SU-DHL-6 (cell line): ENCODE data around the gene ALOX5AP.

ENCODE experiments used
- H2AFZ ChIP-seq: fragments of 200-600 bp; sonication (generic); 2 replicates; pipeline ENCODE4 v1.6.1; 2014; ENCODE audit warnings: low read depth, mild to moderate bottlenecking, moderate library complexity, mixed read lengths, antibody characterized with exemption, low read length; ENCODE audit not compliant: severe bottlenecking
- H3F3A ChIP-seq: fragments of 200-600 bp; shearing (Covaris generic); 2 replicates; pipeline ENCODE4 v1.6.0; 2016; ENCODE audit warnings: antibody characterized with exemption, mild to moderate bottlenecking; ENCODE audit not compliant: insufficient read depth
- H3K27ac ChIP-seq: fragments of 200-600 bp; sonication (generic); 2 replicates; pipeline ENCODE4 v1.5.1; 2016; ENCODE audit warnings: low read depth, mild to moderate bottlenecking, low read length, moderate library complexity, mixed read lengths
- H3K27me3 ChIP-seq: fragments of 200-600 bp; sonication (generic), shearing (Covaris generic); 2 replicates; pipeline ENCODE4 v1.6.0; 2014; ENCODE audit warnings: mild to moderate bottlenecking, low read length
- H3K36me3 ChIP-seq: fragments of 200-600 bp; sonication (generic); 2 replicates; pipeline ENCODE4 v1.6.1; 2014; ENCODE audit warnings: mild to moderate bottlenecking, low read length, mixed read lengths
- H3K4me2 ChIP-seq: fragments of 300-600, 200-600 bp; shearing (Covaris generic), sonication (generic); 2 replicates; pipeline ENCODE4 v1.6.0; 2014; ENCODE audit warnings: low read length, low read depth, mild to moderate bottlenecking; ENCODE audit not compliant: poor library complexity, severe bottlenecking
- H3K4me3 ChIP-seq: fragments of 200-600 bp; sonication (generic); 2 replicates; pipeline ENCODE4 v1.5.1; 2014; ENCODE audit warnings: antibody characterized with exemption, low read length, mild to moderate bottlenecking, mixed read lengths; ENCODE audit not compliant: insufficient read depth, poor library complexity, severe bottlenecking
- H3K79me2 ChIP-seq: fragments of 200-600 bp; sonication (generic); 2 replicates; pipeline ENCODE4 v1.6.1; 2014; ENCODE audit warnings: mild to moderate bottlenecking, low read length, moderate library complexity; ENCODE audit not compliant: insufficient read depth
- H3K9ac ChIP-seq: fragments of 200-600 bp; sonication (generic); 2 replicates; pipeline ENCODE4 v1.7.0; 2014; ENCODE audit warnings: mild to moderate bottlenecking, low read length
- H3K9me2 ChIP-seq: fragments of 200-600 bp; sonication (generic); replicated peaks from 2 replicates; pipeline ENCODE4 v1.6.1; 2014; ENCODE audit warnings: low read length; ENCODE audit not compliant: insufficient read depth
- H3K9me3 ChIP-seq: fragments of 200-600 bp; sonication (generic); 2 replicates; pipeline ENCODE4 v1.6.1; 2014; ENCODE audit warnings: low read length, mixed read lengths; ENCODE audit not compliant: insufficient read depth
- H4K20me1 ChIP-seq: fragments of 200-600 bp; sonication (generic); 2 replicates; pipeline ENCODE4 v1.6.1; 2014; ENCODE audit warnings: low read depth, mild to moderate bottlenecking, antibody characterized with exemption, low read length, moderate library complexity, mixed read lengths
- CTCF ChIP-seq: fragments of 200-600 bp; sonication (generic); IDR thresholded peaks from one replicate; pipeline ENCODE4 v1.5.1; 2017; ENCODE audit warnings: antibody characterized with exemption, mild to moderate bottlenecking, low read length, moderate library complexity; ENCODE audit not compliant: insufficient read depth, poor library complexity, severe bottlenecking
- EZH2phosphoT487 ChIP-seq: fragments of 200-600 bp; sonication (generic), shearing (Covaris generic); conservative IDR thresholded peaks from 2 replicates; pipeline ENCODE4 v1.6.1; 2018; ENCODE audit warnings: mild to moderate bottlenecking, antibody characterized with exemption, low read length, moderate library complexity, mixed read lengths

Gene ALOX5AP

GRCh38 chr13:30807392-30807791 lies 72.0 kb downstream of the ALOX5AP start:
- H3K27ac ChIP-seq = no peak overlapping the region
- no peaks in the 10 kb centered on the region for H3K9me2 ChIP-seq
- H2AFZ ChIP-seq = no peak overlapping the region
- no peak overlapping the region for H3K4me3 ChIP-seq
- TF ChIP-seq CTCF = no peak
- TF ChIP-seq EZH2phosphoT487 = no peak
- no peak overlapping the region for H3K4me2 ChIP-seq
- no peaks in the 10 kb centered on the region for H3K79me2 ChIP-seq
- no peak overlapping the region for H3K9ac ChIP-seq
- no peaks in the 10 kb centered on the region for H4K20me1 ChIP-seq
- no peaks in the 10 kb centered on the region for H3K9me3 ChIP-seq
- no peaks in the 10 kb centered on the region for H3K36me3 ChIP-seq
- no peaks in the 10 kb centered on the region for H3K27me3 ChIP-seq
- H3F3A ChIP-seq = no peaks in the 10 kb centered on the region

GRCh38 chr13:30808600-30808999 lies 73.3 kb downstream of the ALOX5AP start:
- Histone ChIP-seq H4K20me1 (no peaks in the 10 kb centered on the region), H3K36me3 (no peaks in the 10 kb centered on the region), H3K79me2 (no peaks in the 10 kb centered on the region), H2AFZ (no peak overlapping the region), H3F3A (no peaks in the 10 kb centered on the region), H3K4me2 (no peak overlapping the region), H3K4me3 (no peak overlapping the region), H3K27me3 (no peaks in the 10 kb centered on the region), H3K27ac (no peak overlapping the region), H3K9me3 (no peaks in the 10 kb centered on the region), H3K9ac (no peak overlapping the region), H3K9me2 (no peaks in the 10 kb centered on the region)
- TF ChIP-seq CTCF (no peak), EZH2phosphoT487 (no peak)

- H3K4me3 ChIP-seq = no peak overlapping the region
- no peaks in the 10 kb centered on the region for H3K79me2 ChIP-seq
- no peaks in the 10 kb centered on the region for H4K20me1 ChIP-seq
- no peak overlapping the region for H2AFZ ChIP-seq
- no peaks in the 10 kb centered on the region for H3K36me3 ChIP-seq
- H3K9ac ChIP-seq = no peak overlapping the region
- no peaks in the 10 kb centered on the region for H3K9me3 ChIP-seq
- H3K9me2 ChIP-seq = no peaks in the 10 kb centered on the region
- TF ChIP-seq CTCF (no peak), EZH2phosphoT487 (no peak)
- no peak overlapping the region for H3K4me2 ChIP-seq
- H3K27ac ChIP-seq = no peak overlapping the region
- H3F3A ChIP-seq = no peaks in the 10 kb centered on the region
- H3K27me3 ChIP-seq = no peaks in the 10 kb centered on the region
These were observed 74.4 kb downstream of the ALOX5AP start for GRCh38 chr13:30809787-30810186.
